ENCODE measurements around the gene CRELD1. TPM values are rescaled to one million over a fixed set of nuclear protein-coding genes. Genes with fewer than 3 reads are reported as not detected.

Gene CRELD1
- total RNA-seq, 1 donor from 2014 or later: 37.0 TPM

- no peak for DNase-seq (ENCODE audit: low spot score)
Measured at GRCh38 chr3:9903904-9904303, 29.7 kb upstream of the CRELD1 start.

- no peak for DNase-seq (ENCODE audit: low spot score)
Measured at GRCh38 chr3:9906480-9906879, 27.2 kb upstream of the CRELD1 start.

GRCh38 chr3:9908286-9908685, 25.3 kb upstream of the CRELD1 start:
- DNase-seq (ENCODE audit: low spot score): no peak

GRCh38 chr3:9909221-9910013, 24.2 kb upstream of the CRELD1 start:
- no peak for DNase-seq (ENCODE audit: low spot score)

- DNase-seq (ENCODE audit: low spot score): no peak
Measured at GRCh38 chr3:9911863-9912262, 21.8 kb upstream of the CRELD1 start.

GRCh38 chr3:9912294-9912935, 21.2 kb upstream of the CRELD1 start:
- DNase-seq (ENCODE audit: low spot score): no peak

GRCh38 chr3:9913601-9914000, 20.0 kb upstream of the CRELD1 start:
- no peak for DNase-seq (ENCODE audit: low spot score)

GRCh38 chr3:9914011-9914410, 19.6 kb upstream of the CRELD1 start:
- DNase-seq (ENCODE audit: low spot score): no peak

- DNase-seq (ENCODE audit: low spot score): no peak
Measured at GRCh38 chr3:9914559-9915253, 18.9 kb upstream of the CRELD1 start.

GRCh38 chr3:9915254-9916141, 18.1 kb upstream of the CRELD1 start:
- DNase-seq (ENCODE audit: low spot score): peak; percentile 76

GRCh38 chr3:9916346-9916733, 17.3 kb upstream of the CRELD1 start:
- no peak for DNase-seq (ENCODE audit: low spot score)

GRCh38 chr3:9916734-9917680, 16.6 kb upstream of the CRELD1 start, which contains the start of gene IL17RC:
IL17RC (plus strand) TSS chr3:9917098; CDS start chr3:9917316, 218 bp downstream.
- DNase-seq (ENCODE audit: low spot score): peak; percentile 89

GRCh38 chr3:9917820-9918219, 15.8 kb upstream of the CRELD1 start:
- no peak for DNase-seq (ENCODE audit: low spot score)

GRCh38 chr3:9918261-9919038, 15.2 kb upstream of the CRELD1 start:
- no peak for DNase-seq (ENCODE audit: low spot score)

- no peak for DNase-seq (ENCODE audit: low spot score)
Measured at GRCh38 chr3:9928158-9928557, 5.5 kb upstream of the CRELD1 start.

GRCh38 chr3:9930804-9931418, 2.7 kb upstream of the CRELD1 start:
- DNase-seq (ENCODE audit: low spot score): no peak

GRCh38 chr3:9932535-9932842, 1.1 kb upstream of the CRELD1 start:
- no peak for DNase-seq (ENCODE audit: low spot score)

- DNase-seq (ENCODE audit: low spot score): peak; percentile 88
Measured at GRCh38 chr3:9932843-9933560, 632 bp upstream of the CRELD1 start.

- no peak for DNase-seq (ENCODE audit: low spot score)
Measured at GRCh38 chr3:9934235-9934621, 594 bp downstream of the CRELD1 start.
